Neuron (in vitro differentiated cells): ENCODE data around the gene PCDHB10.
"Not testable (repeated sequence)": the region's sequence is repeated elsewhere in the genome, so short reads cannot be mapped to it uniquely, and the experiment has no call there.

Experiments
- H2AFZ ChIP-seq: one replicate; pipeline ENCODE4 v1.6.1; 2013; ENCODE audit warnings: low read depth, mild to moderate bottlenecking, inconsistent platforms, low read length, moderate library complexity
- H3K27me3 ChIP-seq: one replicate; pipeline ENCODE4 v1.6.1; 2013; ENCODE audit warnings: low read length; ENCODE audit not compliant: insufficient read depth
- H3K36me3 ChIP-seq: one replicate; pipeline ENCODE4 v1.6.1; 2013; ENCODE audit warnings: low read length; ENCODE audit not compliant: insufficient read depth
- H3K4me1 ChIP-seq: one replicate; pipeline ENCODE4 v1.6.1; 2013; ENCODE audit warnings: low read length; ENCODE audit not compliant: insufficient read depth
- H3K4me3 ChIP-seq: 2 replicates; pipeline ENCODE4 v1.5.1; 2013; ENCODE audit warnings: mild to moderate bottlenecking, low read length, moderate library complexity
- H3K9me3 ChIP-seq: one replicate; pipeline ENCODE4 v1.6.1; 2013; ENCODE audit warnings: low read length

PCDHB10 gene

GRCh38 chr5:141192110-141192725 is at the start of gene PCDHB10:
Gene PCDHB10, plus strand, starts transcription at chr5:141192353. Its CDS starts 200 bp downstream, at chr5:141192553.
- Histone ChIP-seq H3K9me3 (peaks cover 13% of the 10 kb centered on the region), H3K4me1 (no peaks in the 10 kb centered on the region), H3K4me3 (peak within 1 kb of the TSS; percentile 44), H3K36me3 (no peaks in the 10 kb centered on the region), H2AFZ (peak within 1 kb of the TSS; percentile 5), H3K27me3 (no peaks in the 10 kb centered on the region)

- Histone ChIP-seq H3K4me1 (no peaks in the 10 kb centered on the region), H2AFZ (no peak within 1 kb of the TSS), H3K9me3 (peaks cover 14% of the 10 kb centered on the region), H3K27me3 (no peaks in the 10 kb centered on the region), H3K4me3 (no peak within 1 kb of the TSS), H3K36me3 (no peaks in the 10 kb centered on the region)
These were observed 42.3 kb upstream of the PCDHB10 start, which contains the start of gene PCDHB6 for GRCh38 chr5:141149812-141150211. Gene PCDHB6, plus strand, starts transcription at chr5:141150057. Its CDS starts 201 bp downstream, at chr5:141150258.

GRCh38 chr5:141150224-141150992 is 41.7 kb upstream of the PCDHB10 start:
- Histone ChIP-seq H3K27me3 (no peaks in the 10 kb centered on the region), H3K9me3 (peaks cover 14% of the 10 kb centered on the region), H3K36me3 (no peaks in the 10 kb centered on the region), H2AFZ (no peak overlapping the region), H3K4me1 (no peaks in the 10 kb centered on the region), H3K4me3 (no peak overlapping the region)

- H3K9me3 ChIP-seq = peaks cover 14% of the 10 kb centered on the region
- no peaks in the 10 kb centered on the region for H3K36me3 ChIP-seq
- H3K27me3 ChIP-seq = no peaks in the 10 kb centered on the region
- H3K4me1 ChIP-seq = no peaks in the 10 kb centered on the region
- H2AFZ ChIP-seq = no peak overlapping the region
- H3K4me3 ChIP-seq = no peak overlapping the region
These were observed 41.2 kb upstream of the PCDHB10 start for GRCh38 chr5:141150993-141151325.

- H2AFZ ChIP-seq, H3K4me1 ChIP-seq, H3K27me3 ChIP-seq, H3K36me3 ChIP-seq, H3K4me3 ChIP-seq: not testable (repeated sequence)
- H3K9me3 ChIP-seq = peaks cover 19% of the 10 kb centered on the region
These were observed 40.5 kb upstream of the PCDHB10 start for GRCh38 chr5:141151632-141152031.

GRCh38 chr5:141152096-141152495 is 40.1 kb upstream of the PCDHB10 start:
- not testable (repeated sequence) for H3K4me1 ChIP-seq, H3K4me3 ChIP-seq, H3K36me3 ChIP-seq, H2AFZ ChIP-seq, H3K27me3 ChIP-seq
- peaks cover 21% of the 10 kb centered on the region for H3K9me3 ChIP-seq

GRCh38 chr5:141155540-141156374 is 36.4 kb upstream of the PCDHB10 start:
- H3K4me3 ChIP-seq = no peak overlapping the region
- no peaks in the 10 kb centered on the region for H3K36me3 ChIP-seq
- no peak overlapping the region for H2AFZ ChIP-seq
- no peaks in the 10 kb centered on the region for H3K27me3 ChIP-seq
- H3K4me1 ChIP-seq = no peaks in the 10 kb centered on the region
- peaks cover 14% of the 10 kb centered on the region for H3K9me3 ChIP-seq

- H3K9me3 ChIP-seq, H3K4me1 ChIP-seq, H3K4me3 ChIP-seq, H3K36me3 ChIP-seq, H2AFZ ChIP-seq, H3K27me3 ChIP-seq: not testable (repeated sequence)
These were observed 34.8 kb upstream of the PCDHB10 start for GRCh38 chr5:141157356-141157755.

GRCh38 chr5:141157901-141158300 is 34.3 kb upstream of the PCDHB10 start:
- H3K4me3 ChIP-seq, H2AFZ ChIP-seq, H3K4me1 ChIP-seq, H3K27me3 ChIP-seq, H3K9me3 ChIP-seq, H3K36me3 ChIP-seq: not testable (repeated sequence)

- Histone ChIP-seq H3K36me3 (no peaks in the 10 kb centered on the region), H2AFZ (no peak within 1 kb of the TSS), H3K4me3 (no peak within 1 kb of the TSS), H3K9me3 (peaks cover 11% of the 10 kb centered on the region), H3K4me1 (no peaks in the 10 kb centered on the region), H3K27me3 (no peaks in the 10 kb centered on the region)
These were observed 19.6 kb upstream of the PCDHB10 start, which contains the start of gene PCDHB7 for GRCh38 chr5:141172381-141173204. Gene PCDHB7, plus strand, starts transcription at chr5:141172644. Its CDS starts 192 bp downstream, at chr5:141172836.

- H3K4me1 ChIP-seq, H3K36me3 ChIP-seq, H3K4me3 ChIP-seq, H3K27me3 ChIP-seq, H2AFZ ChIP-seq: not testable (repeated sequence)
- H3K9me3 ChIP-seq = peaks cover 14% of the 10 kb centered on the region
These were observed 17.7 kb upstream of the PCDHB10 start for GRCh38 chr5:141174291-141175104.

- no peaks in the 10 kb centered on the region for H3K27me3 ChIP-seq
- H3K4me3 ChIP-seq = no peak overlapping the region
- H2AFZ ChIP-seq = no peak overlapping the region
- no peaks in the 10 kb centered on the region for H3K36me3 ChIP-seq
- H3K4me1 ChIP-seq = no peaks in the 10 kb centered on the region
- H3K9me3 ChIP-seq = peaks cover 14% of the 10 kb centered on the region
These were observed 16.2 kb upstream of the PCDHB10 start for GRCh38 chr5:141175933-141176332.
